Measurements from ENCODE around the gene KCNIP4.

KCNIP4 gene

GRCh38 chr4:20878806-20879205, 1069.8 kb downstream of the KCNIP4 start:
- no peak for TF ChIP-seq CTCF (IDR thresholded peaks at IDR 0.05; ENCODE audit: low read depth, low read length)
- H3K4me3 ChIP-seq (ENCODE audit: low read depth, low read length), result no peak overlapping the region

- no peak overlapping the region for H3K4me3 ChIP-seq (ENCODE audit: low read depth, low read length)
- TF ChIP-seq CTCF (IDR thresholded peaks at IDR 0.05; ENCODE audit: low read depth, low read length), result no peak
Observed at GRCh38 chr4:20870436-20870835, 1078.1 kb downstream of the KCNIP4 start.

- no peak for TF ChIP-seq CTCF (IDR thresholded peaks at IDR 0.05; ENCODE audit: low read depth, low read length)
- H3K4me3 ChIP-seq (ENCODE audit: low read depth, low read length), result no peak overlapping the region
Observed at GRCh38 chr4:20868108-20868507, 1080.5 kb downstream of the KCNIP4 start.

GRCh38 chr4:20860878-20861277, 1087.7 kb downstream of the KCNIP4 start:
- H3K4me3 ChIP-seq (ENCODE audit: low read depth, low read length), result no peak overlapping the region
- TF ChIP-seq CTCF (IDR thresholded peaks at IDR 0.05; ENCODE audit: low read depth, low read length), result no peak

GRCh38 chr4:20859097-20859781, 1089.3 kb downstream of the KCNIP4 start:
- TF ChIP-seq CTCF (IDR thresholded peaks at IDR 0.05; ENCODE audit: low read depth, low read length), result no peak
- H3K4me3 ChIP-seq (ENCODE audit: low read depth, low read length), result no peak overlapping the region

- no peak for TF ChIP-seq CTCF (IDR thresholded peaks at IDR 0.05; ENCODE audit: low read depth, low read length)
- H3K4me3 ChIP-seq (ENCODE audit: low read depth, low read length), result no peak overlapping the region
Observed at GRCh38 chr4:20857081-20857480, 1091.5 kb downstream of the KCNIP4 start.

- TF ChIP-seq CTCF (IDR thresholded peaks at IDR 0.05; ENCODE audit: low read depth, low read length), result no peak
- H3K4me3 ChIP-seq (ENCODE audit: low read depth, low read length), result no peak overlapping the region
Observed at GRCh38 chr4:20847124-20847747, 1101.3 kb downstream of the KCNIP4 start.

Measured in WI38 (cell line).